Endothelial cell (in vitro differentiated cells): ENCODE measurements around the gene DPP10. TPM values are rescaled to one million over a fixed set of nuclear protein-coding genes. Genes with fewer than 3 reads are reported as not detected.

Experiments used
- DNase-seq: peaks from one replicate; pipeline ENCODE4 v3.0.0; 2021; ENCODE audit warnings: low spot score
- H3K27ac Mint-ChIP-seq: one replicate; pipeline ENCODE4 v1.8.0; 2021; ENCODE audit warnings: mixed read lengths, inconsistent platforms; ENCODE audit not compliant: unreplicated experiment
- H3K27me3 Mint-ChIP-seq: one replicate; pipeline ENCODE4 v1.8.0; 2021; ENCODE audit warnings: mild to moderate bottlenecking, moderate library complexity, mixed read lengths, inconsistent platforms; ENCODE audit not compliant: unreplicated experiment
- H3K36me3 Mint-ChIP-seq: one replicate; pipeline ENCODE4 v1.8.0; 2021; ENCODE audit warnings: mild to moderate bottlenecking, low read depth, mixed read lengths, inconsistent platforms; ENCODE audit not compliant: unreplicated experiment
- H3K4me1 Mint-ChIP-seq: one replicate; pipeline ENCODE4 v1.8.0; 2021; ENCODE audit warnings: mild to moderate bottlenecking, mixed read lengths, inconsistent platforms; ENCODE audit not compliant: unreplicated experiment
- H3K4me3 Mint-ChIP-seq: one replicate; pipeline ENCODE4 v1.8.0; 2021; ENCODE audit warnings: mild to moderate bottlenecking, mixed read lengths, inconsistent platforms; ENCODE audit not compliant: unreplicated experiment
- H3K9me3 Mint-ChIP-seq: one replicate; pipeline ENCODE4 v1.8.0; 2021; ENCODE audit warnings: mixed read lengths, inconsistent platforms; ENCODE audit not compliant: unreplicated experiment
- total RNA-seq: library from RNA; stranded (reverse); fragmentation: NEBNext Ultra II Directional; extraction: Animal tissue kit (Norgen Biotek cat#: 25700); gene quantifications from one replicate; pipeline ENCODE4 v1.2.1, GENCODE V29; 2021; ENCODE audit not compliant: unreplicated experiment
- TF ChIP-seq, protein P1 (sequence below): fragments of 200-600 bp; sonication (generic); IDR thresholded peaks from one replicate; pipeline ENCODE4 v1.5.0; 2021; ENCODE audit warnings: antibody characterized with exemption; ENCODE audit not compliant: unreplicated experiment

Gene DPP10
- total RNA-seq, 1 donor from 2014 or later, result 3.3 TPM

DNA sequence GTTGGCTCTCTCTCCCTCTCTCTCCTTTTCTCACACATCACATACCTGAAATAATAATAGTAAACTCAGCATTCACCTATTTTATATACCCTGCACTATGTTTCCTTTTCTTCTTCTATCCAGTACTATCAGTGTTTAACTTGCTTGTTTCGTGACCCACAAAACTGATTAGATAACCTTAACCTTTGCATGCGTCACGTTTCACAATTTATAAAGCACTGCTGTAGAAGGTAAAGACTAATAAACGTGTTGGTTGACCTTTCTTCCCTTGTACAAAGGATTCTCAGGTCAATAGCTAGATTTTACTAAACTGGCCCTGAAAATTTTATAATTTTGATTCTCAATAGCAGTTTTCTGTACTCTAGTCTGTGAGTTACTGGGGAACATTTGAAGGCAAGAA lies 791.7 kb downstream of the DPP10 start:
- TF ChIP-seq, protein P1, sequence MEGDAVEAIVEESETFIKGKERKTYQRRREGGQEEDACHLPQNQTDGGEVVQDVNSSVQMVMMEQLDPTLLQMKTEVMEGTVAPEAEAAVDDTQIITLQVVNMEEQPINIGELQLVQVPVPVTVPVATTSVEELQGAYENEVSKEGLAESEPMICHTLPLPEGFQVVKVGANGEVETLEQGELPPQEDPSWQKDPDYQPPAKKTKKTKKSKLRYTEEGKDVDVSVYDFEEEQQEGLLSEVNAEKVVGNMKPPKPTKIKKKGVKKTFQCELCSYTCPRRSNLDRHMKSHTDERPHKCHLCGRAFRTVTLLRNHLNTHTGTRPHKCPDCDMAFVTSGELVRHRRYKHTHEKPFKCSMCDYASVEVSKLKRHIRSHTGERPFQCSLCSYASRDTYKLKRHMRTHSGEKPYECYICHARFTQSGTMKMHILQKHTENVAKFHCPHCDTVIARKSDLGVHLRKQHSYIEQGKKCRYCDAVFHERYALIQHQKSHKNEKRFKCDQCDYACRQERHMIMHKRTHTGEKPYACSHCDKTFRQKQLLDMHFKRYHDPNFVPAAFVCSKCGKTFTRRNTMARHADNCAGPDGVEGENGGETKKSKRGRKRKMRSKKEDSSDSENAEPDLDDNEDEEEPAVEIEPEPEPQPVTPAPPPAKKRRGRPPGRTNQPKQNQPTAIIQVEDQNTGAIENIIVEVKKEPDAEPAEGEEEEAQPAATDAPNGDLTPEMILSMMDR, result no peak
- H3K27me3 Mint-ChIP-seq, result no peaks in the 10 kb centered on the region
- no peak overlapping the region for H3K4me3 Mint-ChIP-seq
- no peaks in the 10 kb centered on the region for H3K4me1 Mint-ChIP-seq
- H3K36me3 Mint-ChIP-seq, result no peaks in the 10 kb centered on the region
- no peak overlapping the region for H3K27ac Mint-ChIP-seq
- DNase-seq, result no peak
- H3K9me3 Mint-ChIP-seq, result no peaks in the 10 kb centered on the region

GRCh38 chr2:115234737-115235136 lies 792.3 kb downstream of the DPP10 start:
- H3K27ac Mint-ChIP-seq, result no peak overlapping the region
- H3K27me3 Mint-ChIP-seq, result no peaks in the 10 kb centered on the region
- no peak overlapping the region for H3K4me3 Mint-ChIP-seq
- H3K36me3 Mint-ChIP-seq, result no peaks in the 10 kb centered on the region
- H3K4me1 Mint-ChIP-seq, result no peaks in the 10 kb centered on the region
- H3K9me3 Mint-ChIP-seq, result no peaks in the 10 kb centered on the region
- TF ChIP-seq, protein P1, result no peak
- DNase-seq, result no peak

GRCh38 chr2:115248066-115248465 lies 805.6 kb downstream of the DPP10 start:
- Mint-ChIP-seq H3K27ac (no peak overlapping the region), H3K36me3 (no peaks in the 10 kb centered on the region), H3K9me3 (no peaks in the 10 kb centered on the region), H3K4me1 (peaks cover 4% of the 10 kb centered on the region), H3K27me3 (peaks cover 2% of the 10 kb centered on the region), H3K4me3 (no peak overlapping the region)
- no peak for DNase-seq
- TF ChIP-seq, protein P1, result no peak

- Mint-ChIP-seq H3K9me3 (no peaks in the 10 kb centered on the region), H3K36me3 (no peaks in the 10 kb centered on the region), H3K4me3 (no peak overlapping the region), H3K4me1 (no peaks in the 10 kb centered on the region), H3K27ac (no peak overlapping the region), H3K27me3 (no peaks in the 10 kb centered on the region)
- TF ChIP-seq, protein P1, result no peak
- no peak for DNase-seq
Measured at GRCh38 chr2:115277366-115277765, 834.9 kb downstream of the DPP10 start.

GRCh38 chr2:115285416-115285815 lies 843.0 kb downstream of the DPP10 start:
- no peaks in the 10 kb centered on the region for H3K9me3 Mint-ChIP-seq
- DNase-seq, result no peak
- H3K4me1 Mint-ChIP-seq, result no peaks in the 10 kb centered on the region
- H3K36me3 Mint-ChIP-seq, result no peaks in the 10 kb centered on the region
- TF ChIP-seq, protein P1, result no peak
- H3K27me3 Mint-ChIP-seq, result no peaks in the 10 kb centered on the region
- no peak overlapping the region for H3K4me3 Mint-ChIP-seq
- H3K27ac Mint-ChIP-seq, result no peak overlapping the region
